Mammary epithelial cell (primary cell): ENCODE data around the gene SORCS2.

Experiments used
- EZH2 ChIP-seq: IDR thresholded peaks from 2 replicates; pipeline ENCODE4 v1.6.1; 2012; ENCODE audit warnings: low read length, inconsistent platforms, borderline replicate concordance
- TF ChIP-seq, protein P1 (sequence below), 2 donors: IDR thresholded peaks in 1 of 2; conservative IDR thresholded peaks in 1 of 2; 2 replicates each; pipeline ENCODE4 v1.5.1; 2011 to 2012; ENCODE audit warnings: inconsistent platforms in 2 of 2, low read length in 2 of 2, mild to moderate bottlenecking in 2 of 2, control low read depth in 1 of 2, low read depth in 1 of 2; ENCODE audit not compliant: insufficient read depth in 1 of 2; ENCODE audit errors: extremely low read depth in 1 of 2

DNA sequence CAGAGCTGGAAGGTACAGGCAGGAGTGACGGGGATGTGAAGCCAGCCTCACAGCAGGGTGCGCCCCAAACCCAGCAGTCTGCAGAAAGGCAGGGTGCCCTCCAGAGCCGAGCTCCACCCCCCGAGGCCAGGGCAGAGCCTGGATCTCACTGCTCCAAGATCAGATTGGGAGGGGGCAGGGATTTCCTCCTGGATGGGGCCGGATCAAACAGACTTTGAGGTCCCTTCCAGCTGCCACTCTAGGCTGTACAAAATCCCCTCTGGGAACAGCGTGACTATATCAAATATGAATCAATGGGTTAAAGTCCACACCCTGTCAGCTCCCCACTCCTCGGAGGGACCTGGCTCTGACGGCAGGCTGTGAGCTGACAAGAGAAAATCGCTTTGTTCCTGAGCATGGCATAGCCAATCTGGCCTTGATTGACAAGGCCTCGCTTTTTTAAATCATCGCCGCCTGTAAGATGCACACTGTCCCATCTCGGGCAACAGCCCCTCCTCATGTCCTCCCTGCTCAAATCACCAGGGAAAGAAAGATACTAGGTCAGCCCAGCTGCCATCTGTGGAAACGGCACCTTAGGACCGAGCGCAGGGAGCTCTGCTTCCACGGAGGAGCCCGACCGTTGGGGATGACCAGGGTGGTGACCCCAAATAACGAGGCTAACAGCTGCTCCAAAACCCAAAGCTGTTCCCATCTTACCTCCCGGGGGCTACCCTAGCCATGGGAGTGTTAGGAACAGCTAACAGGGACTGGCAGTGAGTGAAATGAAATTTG is 202.5 kb downstream of the SORCS2 start:
- TF ChIP-seq, protein P1, sequence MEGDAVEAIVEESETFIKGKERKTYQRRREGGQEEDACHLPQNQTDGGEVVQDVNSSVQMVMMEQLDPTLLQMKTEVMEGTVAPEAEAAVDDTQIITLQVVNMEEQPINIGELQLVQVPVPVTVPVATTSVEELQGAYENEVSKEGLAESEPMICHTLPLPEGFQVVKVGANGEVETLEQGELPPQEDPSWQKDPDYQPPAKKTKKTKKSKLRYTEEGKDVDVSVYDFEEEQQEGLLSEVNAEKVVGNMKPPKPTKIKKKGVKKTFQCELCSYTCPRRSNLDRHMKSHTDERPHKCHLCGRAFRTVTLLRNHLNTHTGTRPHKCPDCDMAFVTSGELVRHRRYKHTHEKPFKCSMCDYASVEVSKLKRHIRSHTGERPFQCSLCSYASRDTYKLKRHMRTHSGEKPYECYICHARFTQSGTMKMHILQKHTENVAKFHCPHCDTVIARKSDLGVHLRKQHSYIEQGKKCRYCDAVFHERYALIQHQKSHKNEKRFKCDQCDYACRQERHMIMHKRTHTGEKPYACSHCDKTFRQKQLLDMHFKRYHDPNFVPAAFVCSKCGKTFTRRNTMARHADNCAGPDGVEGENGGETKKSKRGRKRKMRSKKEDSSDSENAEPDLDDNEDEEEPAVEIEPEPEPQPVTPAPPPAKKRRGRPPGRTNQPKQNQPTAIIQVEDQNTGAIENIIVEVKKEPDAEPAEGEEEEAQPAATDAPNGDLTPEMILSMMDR (conservative IDR thresholded peaks at IDR 0.05 in 1 of 2, IDR thresholded peaks at IDR 0.05 in 1 of 2; ENCODE audit: extremely low read depth in 1 of 2, insufficient read depth in 1 of 2, low read depth in 1 of 2, low read length in 2 of 2), result peak in 1 of 2 donors; percentile 16
- no peak for TF ChIP-seq EZH2
